Hippocampal formation (tissue), 2 donors: Measurements from ENCODE around the gene WDR18.

ENCODE experiments used
- DNase-seq, 2 donors: peaks; one replicate each; lab custom pipeline; 2025; lab: John Stamatoyannopoulos, UW

The WDR18 gene

GRCh38 chr19:1042689-1043511 is 58.8 kb downstream of the WDR18 start:
- no peak for DNase-seq
